HG02798 (cell line): ENCODE results near the gene BSX.
A peak's percentile ranks its signal among the peaks of the same experiment; 100 is the strongest.

Experiments used
- ATAC-seq: cut with Tn5 transposase; IDR thresholded peaks from one replicate; pipeline ENCODE4 v1.9.1; 2021; ENCODE audit warnings: mild to moderate bottlenecking; ENCODE audit not compliant: unreplicated experiment, poor library complexity

Gene BSX

DNA sequence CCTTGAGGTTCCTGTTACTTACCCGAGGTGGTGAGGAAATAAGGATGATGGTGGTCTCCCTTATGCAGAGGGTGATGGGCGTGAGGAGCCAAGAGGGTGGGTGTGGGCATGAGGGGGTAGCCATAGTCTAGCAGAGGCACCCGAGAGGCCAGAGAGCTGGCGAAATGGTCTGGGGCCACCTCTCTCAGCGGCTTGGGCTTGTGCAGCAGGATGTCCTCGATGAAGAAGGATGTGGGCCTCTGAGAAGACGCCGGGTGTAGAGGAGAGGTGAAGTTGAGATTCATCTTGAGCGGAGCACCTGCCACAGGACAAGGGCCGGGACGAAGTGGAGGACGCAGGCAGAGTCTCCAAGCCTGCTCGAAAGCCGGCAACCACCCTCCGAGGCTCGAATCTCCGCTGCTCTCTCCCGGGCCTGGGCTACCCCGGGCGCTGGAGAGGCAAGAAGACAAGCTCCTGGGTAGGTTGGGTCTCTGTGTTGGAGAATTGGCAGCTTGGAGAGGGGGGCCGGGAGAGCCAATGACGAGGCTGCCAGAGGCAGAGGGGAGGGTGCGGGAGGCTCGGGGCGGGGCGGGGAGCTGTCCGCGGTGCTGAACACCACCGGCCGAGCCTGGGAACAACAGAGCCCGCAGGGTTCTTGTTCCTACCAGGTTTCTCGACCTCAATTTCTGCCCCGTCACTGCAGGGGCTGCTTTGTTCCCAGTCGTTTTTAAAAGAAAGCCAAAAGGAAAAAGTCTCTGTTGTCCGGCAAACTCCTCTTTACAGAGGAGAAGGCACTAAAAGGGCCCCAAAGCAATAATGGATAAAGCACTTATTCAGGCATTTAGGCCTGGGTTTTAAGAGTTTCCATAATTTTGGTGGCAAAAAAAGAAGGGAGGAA is at the start of gene BSX:
Gene BSX (minus strand): TSS at position 447 of the 877 bp plus-strand sequence. CDS start 163 bp downstream, at position 284.
- no peak for ATAC-seq

DNA sequence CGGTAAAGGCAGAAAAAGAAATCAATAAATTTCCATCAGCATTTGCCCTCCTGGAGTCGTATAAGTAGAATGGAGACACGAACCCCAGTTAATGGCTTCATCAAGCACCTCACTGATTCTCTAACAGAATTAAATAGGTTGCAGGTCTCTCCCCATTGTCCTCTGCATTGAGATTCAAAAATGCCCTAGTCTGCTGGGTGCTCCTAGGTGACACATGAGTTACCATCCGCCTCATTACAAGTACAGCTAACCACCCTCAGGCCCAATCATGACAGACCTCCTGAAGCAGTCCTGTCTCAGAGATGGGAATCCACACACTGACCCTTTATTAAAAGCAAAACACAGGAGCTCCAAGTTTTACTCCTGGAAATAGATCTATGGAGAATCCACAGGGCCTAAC is 48.9 kb upstream of the BSX start:
- ATAC-seq: no peak

DNA sequence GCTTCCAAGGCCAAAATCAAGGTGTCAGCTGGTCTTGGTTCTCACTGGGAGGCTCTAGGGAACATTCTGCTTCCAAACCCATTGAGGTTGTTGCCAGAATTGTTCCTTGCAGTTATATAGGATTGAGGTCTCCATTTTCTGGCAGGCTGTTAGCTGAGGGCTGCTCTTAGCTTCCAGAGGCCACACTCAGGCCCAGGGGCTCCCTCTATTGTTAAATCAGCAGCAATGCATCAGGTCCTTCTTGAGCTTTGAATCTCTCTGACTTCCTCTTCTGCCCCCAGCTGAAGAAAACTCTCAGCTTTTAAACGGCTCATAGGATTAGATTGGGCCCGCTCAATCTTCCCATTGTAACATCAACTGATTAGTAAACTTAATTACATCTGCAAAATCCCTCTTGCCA is 39.3 kb upstream of the BSX start:
- peak; percentile 70 for ATAC-seq

DNA sequence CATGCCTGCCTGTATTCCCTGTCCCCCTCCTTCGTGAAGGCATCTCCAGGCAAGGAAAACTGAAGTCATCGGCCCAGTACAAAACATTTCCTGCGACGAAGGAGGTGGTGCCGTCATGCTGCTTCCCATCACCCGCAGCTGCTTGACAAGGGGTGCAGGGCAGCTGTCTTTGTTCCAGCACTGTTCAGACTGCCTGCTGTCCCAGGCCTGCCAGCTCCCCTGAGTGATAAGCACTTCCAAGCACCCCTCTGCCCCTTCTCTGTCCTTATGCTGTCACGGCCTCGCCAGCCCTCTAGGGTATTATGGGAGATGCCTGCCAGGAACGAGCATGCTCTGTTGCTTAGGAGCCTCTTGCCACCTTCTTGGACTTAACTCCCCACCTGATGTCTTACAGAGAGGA is 37.1 kb upstream of the BSX start:
- ATAC-seq: no peak

DNA sequence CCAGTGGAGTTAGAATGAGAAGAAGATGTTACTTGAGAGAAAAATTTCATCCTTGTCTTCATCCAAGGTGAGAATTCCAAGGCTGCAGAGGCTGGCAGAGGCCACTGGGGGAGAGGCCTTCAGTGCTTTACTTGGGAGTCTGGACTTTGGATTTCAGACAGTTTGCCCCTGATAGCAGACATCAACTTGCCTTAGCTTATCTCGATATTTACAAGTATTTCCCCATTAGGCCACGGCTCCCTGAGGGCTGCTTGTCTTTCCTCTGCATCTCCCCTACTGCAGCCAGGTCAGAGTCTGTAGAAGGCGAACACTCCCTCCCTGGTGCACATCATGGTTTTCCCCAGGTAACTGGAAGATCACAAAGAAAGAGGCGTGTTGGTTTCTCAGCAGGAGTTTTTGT is 29.9 kb upstream of the BSX start:
- no peak for ATAC-seq

DNA sequence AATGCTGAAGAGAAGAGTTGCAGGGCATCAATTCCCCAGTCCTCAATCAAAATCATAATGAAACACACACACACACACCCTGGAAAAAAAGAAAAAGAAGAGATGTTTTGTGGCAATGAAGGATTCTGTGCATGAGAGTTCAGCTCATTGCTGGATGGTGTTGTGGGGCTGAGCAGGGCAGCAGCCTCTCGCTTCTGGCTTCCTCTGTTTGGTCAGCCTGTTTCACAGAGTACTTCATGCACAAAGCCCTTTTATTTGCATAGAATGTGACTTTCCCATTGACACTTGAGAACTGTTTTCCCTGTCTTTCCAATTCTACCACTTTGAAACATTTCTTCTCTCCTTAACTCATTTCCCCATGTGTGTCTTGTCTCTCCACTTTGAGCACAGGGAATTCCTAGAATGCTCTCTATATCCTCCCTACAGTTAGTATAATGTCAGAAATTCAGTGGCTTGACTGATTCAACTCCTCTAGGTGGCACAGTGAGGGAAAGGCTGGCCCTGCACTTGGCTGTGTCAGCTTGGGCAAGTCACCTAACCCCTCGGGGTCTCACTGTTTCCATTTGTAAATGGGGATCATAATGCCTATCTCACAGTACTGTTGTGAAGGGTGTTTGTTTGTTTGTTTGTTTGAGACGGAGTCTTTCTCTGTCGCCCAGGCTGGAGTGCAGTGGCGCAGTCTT is 25.4 kb upstream of the BSX start:
- no peak for ATAC-seq

DNA sequence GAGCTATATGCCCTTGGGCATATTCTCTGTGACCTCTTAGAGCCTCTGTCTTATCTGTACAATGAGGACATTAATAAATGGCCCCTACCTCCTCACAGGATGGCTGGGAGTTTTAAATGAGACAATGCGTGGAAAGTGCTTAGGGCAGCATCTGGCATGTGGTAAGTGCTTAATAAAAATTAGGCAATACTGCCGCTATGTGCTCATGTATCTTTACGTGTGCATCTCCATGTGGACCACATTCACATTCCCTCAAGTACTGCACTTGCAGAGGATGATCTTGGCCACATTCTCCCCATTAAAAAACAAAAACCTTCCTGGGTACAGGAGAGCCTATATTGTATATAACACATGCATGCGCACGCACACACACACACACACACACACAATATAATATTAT is 19.1 kb upstream of the BSX start:
- no peak for ATAC-seq

DNA sequence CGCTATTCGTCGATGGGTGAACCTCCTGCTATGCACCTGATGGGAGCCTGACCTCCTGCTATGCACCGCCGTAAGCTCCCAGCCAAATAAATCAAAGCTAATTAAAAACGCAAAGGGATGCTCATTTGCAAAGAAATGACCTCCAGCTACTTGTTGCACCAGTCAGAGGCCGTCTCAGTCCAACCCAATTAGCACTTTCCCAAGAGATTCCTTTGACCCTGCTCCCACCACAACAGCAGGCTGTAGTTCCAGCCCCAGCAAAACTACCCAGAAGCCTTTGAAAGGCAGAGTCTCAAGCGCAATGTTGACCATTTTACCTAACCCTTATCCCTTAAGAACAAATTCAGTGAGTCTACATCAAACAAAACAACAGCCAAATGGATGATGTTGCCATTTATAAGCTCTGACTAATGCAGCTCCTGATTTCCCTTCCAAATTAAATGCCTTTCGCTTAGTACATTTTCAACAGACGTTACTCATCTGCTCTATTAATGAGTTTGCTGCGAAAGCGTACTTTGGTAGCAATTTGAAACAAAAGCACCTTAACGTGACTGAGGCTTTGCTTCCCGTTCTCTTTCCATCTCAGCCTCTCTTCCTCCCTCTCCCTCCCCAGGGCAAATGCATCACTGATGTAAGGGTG is 17.2 kb upstream of the BSX start:
- ATAC-seq: no peak

DNA sequence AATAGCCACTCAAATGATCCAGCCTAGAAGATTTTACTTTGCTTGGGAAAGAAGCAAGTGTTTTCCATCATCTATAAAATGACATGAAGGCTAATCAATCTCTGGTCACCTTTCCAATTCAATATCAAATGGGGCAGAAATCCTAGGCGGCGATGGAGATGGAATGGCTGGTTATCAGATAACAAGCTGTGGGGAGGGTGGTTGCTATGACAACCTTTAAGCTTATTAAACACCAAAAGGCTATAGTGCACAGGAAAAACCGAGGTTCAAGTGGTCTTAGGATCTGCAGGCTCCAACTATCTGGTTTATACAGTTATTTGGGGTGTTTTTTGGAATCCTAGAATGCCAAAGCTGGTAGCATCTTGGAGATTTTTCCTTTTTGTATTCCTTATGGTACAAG is 13.9 kb upstream of the BSX start:
- ATAC-seq: no peak

DNA sequence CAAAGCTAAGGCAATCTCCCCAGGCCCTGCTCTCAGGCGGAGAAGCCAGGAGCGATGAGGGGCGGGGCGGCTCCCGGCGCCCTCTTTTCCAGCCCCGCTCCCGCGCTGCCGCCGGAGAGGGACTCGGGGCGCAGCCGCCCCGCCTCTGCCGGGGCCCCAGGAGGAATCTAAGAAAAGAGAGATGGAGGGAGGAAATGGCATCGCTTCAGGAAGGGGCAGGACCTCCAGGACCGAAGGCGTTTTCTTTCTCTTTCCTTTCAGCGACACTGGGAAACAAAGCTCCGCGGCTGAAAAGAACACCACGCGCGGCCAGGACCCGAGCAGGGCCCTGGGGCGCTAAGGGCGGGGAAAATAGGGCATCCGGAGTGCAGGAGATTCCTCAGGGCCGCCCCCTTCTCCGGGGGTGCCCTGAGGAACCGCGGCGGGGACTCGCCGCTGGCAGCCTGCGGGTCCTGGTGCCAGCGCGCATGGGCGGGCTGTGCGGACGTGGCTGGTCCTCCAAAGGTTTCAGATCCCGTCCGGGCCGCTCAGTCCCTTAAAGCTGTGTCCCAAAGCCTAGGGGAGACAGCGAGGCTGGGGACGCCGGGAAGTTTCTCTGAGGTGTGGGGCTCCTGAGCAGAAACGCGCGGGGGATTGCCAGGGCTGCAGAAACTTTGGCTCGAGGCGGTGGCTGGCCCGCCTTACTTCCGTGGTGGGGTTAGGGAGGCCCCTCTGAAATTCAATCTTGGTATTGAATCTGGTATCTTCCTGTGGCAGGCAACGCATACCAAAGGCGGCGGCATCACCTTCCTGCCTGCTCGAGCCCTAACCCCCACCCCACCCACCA is 2.8 kb upstream of the BSX start:
- no peak for ATAC-seq

DNA sequence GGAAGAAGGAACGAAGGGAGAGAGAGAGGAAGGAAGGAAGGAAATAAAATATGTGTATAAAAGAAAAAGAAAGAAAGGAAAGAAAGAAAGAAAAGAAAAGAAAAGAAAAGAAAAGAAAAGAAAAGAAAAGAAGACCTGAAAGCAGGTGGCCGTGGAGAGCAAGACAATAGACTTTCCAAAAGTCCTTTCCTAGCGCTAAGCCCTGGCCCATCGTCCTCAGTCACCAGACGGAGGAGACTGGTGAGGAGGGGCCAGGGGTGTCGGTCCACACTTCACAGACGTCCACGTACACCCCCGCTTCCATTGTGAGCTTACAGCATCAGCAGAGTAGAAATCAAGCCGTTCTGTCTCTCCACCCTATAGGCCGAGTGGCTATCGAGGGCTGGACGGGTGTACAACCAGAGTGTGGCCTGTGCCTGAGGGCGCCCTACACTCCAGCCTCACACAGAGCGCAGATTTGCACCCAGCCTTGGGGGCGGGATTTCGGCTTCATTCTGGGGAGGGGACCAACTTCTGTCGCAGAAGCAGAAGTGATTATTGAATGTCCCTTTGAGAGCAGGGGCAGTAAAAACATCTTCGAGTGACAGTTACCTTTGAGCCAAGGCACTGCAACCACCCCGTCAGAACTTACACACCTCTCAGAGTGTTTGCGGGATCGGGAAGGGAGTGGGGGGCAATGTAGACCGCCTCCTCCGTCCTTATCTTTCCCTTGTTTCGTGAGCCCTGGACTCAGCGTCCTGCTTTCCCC is 2.0 kb upstream of the BSX start:
- ATAC-seq: no peak

DNA sequence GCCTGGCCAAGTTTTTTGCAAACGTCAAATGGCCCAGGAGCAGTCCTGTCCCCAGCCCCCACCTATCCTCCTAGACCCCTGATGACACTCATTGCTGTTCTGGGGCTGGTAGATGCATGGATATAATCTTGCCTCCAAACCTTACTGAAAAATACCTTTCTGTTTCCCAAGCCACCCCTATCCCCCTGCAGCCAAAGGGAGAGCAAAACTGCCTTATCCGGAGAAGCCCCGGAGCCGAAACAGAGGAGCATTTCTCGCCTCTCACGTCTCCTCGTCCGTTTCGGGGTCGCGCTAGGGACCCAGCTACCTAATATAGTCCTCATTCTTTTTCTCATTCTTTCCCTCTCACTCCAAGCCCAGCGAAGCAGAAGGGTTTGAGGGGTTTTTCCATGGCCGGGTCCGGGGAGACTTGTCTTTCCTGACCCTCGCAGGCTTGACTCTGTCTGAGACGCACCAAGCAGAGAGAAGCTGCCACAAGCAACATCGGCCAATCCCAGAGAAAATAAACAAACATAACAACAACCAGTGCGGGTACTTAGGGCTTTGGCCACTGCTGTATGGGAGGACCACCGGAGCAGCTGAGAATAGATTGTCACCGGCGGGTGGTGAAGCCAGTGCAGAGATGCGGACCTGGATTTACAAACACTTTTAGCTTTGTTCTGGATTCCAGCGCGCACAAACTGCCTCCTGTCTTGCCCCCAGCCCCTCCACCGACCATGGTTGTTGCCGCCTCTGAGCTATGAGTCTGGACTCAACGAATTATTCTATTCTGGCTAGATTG is 1.6 kb downstream of the BSX start:
- ATAC-seq: no peak

DNA sequence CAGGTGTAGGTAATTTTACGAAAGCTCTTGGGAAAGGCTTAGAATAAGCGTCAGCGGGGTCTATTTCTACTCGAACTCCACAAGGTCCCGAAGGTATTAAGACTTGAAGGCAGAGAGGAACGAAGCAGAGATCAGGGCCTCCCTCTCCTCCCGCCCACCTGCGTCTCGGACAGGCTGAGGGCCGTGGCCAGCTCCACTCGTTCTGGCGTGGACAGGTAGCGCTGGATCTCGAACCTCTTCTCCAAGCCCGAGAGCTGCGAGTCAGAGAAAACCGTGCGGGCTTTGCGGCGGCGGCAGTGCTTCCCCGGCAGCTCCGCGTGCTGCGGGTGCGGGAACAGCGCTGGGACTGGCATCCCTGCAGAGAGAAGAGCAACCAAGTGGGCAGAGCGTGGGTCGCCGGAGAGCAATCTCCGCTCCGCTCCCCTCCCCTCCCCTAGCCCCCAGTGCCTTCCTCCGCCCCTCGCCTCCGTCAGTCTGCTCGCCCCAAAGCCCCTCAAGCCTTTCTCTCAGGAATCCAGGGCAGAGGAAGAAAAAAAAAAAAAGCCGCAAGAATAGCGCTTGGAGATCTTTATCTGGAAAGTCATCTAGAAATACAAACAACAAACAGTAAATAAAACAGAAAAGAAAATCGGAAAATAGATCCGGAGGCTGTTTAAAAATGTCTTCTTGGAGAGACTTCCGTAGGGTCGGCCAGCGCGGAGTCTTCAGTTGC is 2.4 kb downstream of the BSX start:
- no peak for ATAC-seq

DNA sequence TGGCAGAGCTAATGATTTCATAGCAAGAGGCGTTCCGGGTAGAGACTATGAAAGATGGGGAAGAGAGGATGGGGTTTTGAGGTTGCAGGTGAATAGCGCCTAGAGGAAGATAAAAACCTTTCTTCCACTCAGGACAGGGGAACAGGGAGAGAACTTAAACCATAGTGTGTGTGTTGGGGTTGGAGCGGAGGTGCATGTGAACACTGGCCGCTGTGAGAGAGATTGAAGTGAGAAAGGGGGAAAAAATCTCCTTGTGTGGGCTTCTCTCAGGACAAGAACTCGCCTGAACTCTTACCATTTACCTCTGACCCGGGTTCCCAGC is 3.4 kb downstream of the BSX start:
- no peak for ATAC-seq

DNA sequence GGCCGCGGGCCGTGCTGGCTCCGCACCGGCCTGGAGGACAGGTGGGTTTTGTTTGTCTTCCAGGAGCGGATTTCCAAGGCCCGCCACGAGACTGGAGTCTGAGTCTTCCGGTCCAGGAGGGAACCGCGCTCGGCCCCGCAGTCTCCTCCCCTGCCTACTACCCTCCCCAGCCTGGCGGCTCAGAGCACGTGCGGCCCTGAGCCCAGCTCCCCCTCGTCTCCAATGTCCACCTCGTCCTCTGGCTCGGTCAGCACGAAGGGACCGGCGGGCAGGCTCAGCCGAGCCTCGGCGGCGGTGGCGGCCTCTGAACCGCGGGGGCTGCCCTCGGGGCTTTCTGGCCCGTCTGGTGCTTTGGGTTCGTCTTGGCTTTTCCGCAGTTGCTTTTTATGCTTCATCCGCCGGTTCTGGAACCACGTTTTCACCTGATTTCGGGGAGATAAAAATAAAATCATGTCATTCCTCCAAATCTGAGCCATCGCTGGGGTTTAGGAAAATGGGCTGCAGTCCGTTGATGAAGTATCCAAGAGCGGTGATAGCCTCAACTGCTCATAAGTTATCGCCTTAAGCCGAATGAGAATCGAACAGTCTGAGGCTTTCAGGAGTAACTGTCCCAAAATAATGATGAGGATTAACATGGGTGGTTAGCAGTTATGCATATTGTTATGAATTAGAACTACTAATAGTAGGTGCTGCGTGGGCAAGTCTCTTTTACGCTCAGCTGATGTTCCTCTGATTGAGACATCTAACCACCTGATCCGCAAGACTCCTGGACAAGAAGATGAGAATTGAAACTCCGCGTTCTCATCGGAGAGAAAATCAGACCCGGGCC is 4.0 kb downstream of the BSX start:
- ATAC-seq: no peak

DNA sequence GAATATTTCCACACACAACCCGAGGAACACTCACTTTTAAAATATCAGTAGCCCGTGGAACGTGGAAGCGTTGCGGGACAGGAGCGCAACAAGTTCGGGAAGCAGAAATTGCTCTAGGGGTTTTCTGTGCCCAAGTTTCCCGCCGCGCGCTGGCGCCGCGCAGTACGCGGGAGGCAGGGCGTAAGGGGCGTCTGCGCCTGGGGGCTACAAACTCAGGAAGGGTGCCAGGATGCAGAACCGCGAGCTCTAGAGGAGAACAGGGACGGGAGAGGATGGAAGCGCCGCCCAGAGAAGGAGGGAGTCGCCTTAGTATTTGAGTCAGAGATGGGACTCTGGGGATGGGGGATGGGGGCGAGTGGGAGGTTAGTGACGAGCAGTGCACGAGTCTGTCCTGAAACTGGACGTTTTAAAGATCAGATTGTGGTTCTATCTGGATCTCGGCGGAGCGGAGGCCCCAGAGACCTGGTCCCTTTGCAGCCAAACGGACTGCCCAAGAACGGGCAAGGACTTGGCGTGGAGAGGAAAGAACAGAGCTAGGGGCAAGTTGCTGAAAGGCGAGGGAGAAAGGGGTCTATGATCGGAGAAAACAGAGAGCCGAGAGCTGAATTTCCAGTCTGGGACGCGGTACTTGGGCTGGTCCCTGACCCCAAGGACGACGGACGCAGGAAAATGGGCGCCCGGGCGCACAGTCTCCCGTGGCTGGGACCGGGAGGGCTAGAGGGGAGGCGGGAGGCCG is 4.7 kb downstream of the BSX start:
- ATAC-seq: no peak

DNA sequence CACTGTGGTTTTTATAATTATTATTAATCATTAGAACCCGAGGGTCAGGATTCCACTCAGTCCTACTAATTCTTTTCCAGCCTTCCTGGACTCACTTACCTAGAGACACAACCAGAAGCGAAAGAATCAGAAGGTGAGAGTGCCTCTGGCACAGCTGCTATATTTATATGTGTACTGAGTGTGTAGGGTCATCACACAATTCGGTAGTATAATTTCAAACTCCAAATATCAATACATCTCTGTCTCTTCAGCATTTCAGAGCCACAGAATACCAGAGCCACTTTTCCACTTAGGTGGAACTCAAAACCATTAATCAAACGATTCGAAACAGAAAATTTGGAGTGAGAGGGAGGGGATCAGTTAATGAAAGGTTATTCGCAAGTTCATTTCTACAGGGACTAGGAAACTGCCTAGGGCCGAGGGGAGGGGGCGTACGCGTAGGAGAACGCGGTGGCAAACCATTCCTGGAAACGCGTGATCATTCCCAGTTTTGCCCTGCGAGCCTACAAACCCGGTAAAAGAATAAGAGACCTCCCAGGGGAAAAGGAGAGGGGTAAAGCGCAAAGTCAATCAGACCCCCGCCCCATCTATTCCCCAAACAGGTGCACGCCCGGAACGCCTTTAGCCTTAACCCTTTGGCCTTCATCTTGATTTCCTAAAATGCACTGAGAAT is 5.4 kb downstream of the BSX start:
- ATAC-seq: no peak
